ENCODE measurements around the gene CDH4. TPM values are rescaled to one million over a fixed set of nuclear protein-coding genes. Genes with fewer than 3 reads are reported as not detected.

Gene CDH4
- total RNA-seq, 4 donors from 2014 or later: 0.71 to 4.2 (median 2.9) TPM

DNA sequence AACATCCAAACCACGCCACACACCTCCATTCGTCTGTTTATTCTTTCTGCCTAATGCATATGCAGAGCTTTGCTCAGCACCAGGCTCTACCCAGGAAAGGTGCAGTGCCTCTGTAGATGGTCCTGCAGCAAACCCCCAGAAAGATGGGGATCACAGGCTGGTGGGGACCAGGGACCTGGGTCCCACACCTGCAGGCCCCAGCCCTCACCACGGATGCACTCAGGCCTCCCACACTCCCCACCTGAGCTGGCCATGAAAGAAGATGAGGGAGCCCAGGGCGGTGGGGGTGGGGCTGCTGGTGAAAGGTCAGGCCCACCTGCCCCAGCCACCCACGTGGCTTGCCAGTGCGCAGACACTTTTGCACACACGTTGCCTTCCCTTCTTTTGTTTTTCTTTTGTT lies 595.9 kb downstream of the CDH4 start:
- no peak for TF ChIP-seq CTCF (IDR thresholded peaks at IDR 0.05)
- intact Hi-C loops (cut with DNase I; ENCODE audit: low total_unique reads): no loop called here
- no peak overlapping the region for H3K4me3 ChIP-seq (ENCODE audit: low read depth, poor library complexity, severe bottlenecking)
- WGBS, 2 donors: 93 to 97% methylated on average over 7 of the region's 7 CpGs
- no peak for DNase-seq (ENCODE audit: low spot score in 2 of 2)

DNA sequence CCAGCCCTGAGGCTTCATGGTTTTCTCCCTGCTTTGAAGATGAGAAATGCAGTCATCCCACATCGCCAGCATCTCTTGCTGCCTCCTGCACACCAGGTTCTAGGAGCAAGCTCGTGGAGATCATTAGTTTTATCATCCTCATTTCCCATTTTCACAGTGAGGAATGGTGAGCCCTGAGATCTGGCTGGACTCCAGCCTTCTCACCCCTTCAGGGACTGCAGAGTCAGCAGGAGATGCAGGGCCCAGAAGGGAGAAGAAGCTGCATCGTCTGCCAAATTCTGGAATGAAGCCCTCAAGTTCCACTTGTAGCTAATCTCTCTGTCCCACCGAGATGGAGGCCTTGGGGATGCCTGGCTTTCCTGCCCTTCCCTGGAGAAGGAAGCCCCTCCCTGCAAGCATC lies 596.8 kb downstream of the CDH4 start:
- TF ChIP-seq CTCF (IDR thresholded peaks at IDR 0.05) (no peak), POLR2A (IDR thresholded peaks at IDR 0.05) (no peak)
- no peak overlapping the region for H3K4me3 ChIP-seq (ENCODE audit: low read depth, poor library complexity, severe bottlenecking)
- intact Hi-C loops (cut with DNase I; ENCODE audit: low total_unique reads): no loop called here
- no peak for DNase-seq (ENCODE audit: low spot score in 2 of 2)
- 49 to 52% methylated on average over 4 of the region's 4 CpGs for WGBS, 2 donors

- intact Hi-C loops (cut with DNase I; ENCODE audit: low total_unique reads): no loop called here
- WGBS, 2 donors: 90 to 94% methylated on average over 9 to 11 of the region's 11 CpGs
- H3K4me3 ChIP-seq (ENCODE audit: low read depth, poor library complexity, severe bottlenecking): no peak overlapping the region
- no peak for DNase-seq (ENCODE audit: low spot score in 2 of 2)
- no peak for TF ChIP-seq POLR2A (IDR thresholded peaks at IDR 0.05)
These were observed 597.3 kb downstream of the CDH4 start for GRCh38 chr20:61849376-61849775.

GRCh38 chr20:61849822-61850221 lies 597.8 kb downstream of the CDH4 start:
- intact Hi-C loops (cut with DNase I; ENCODE audit: low total_unique reads): no loop called here
- no peak overlapping the region for H3K4me3 ChIP-seq (ENCODE audit: low read depth, poor library complexity, severe bottlenecking)
- 82 to 83% methylated on average over 12 of the region's 12 CpGs for WGBS, 2 donors

DNA sequence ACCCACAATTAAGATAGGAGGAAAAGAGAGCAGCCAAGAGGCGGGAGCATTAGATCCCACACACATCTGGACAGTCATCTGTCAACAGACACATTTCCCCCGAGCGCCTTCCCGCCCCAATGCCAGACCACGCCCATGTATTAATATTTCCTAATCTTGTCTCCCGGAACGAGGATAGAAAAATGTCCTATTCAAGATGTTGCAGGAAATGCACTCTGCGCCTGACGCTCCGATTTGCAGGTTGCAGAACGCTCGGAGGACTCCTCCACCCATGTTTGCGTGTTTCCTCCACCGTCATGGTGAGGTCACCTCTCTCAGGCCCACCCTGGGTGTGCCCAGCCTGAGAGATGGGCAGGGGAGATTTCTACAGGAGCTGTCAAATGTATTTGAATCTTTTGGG lies 598.4 kb downstream of the CDH4 start:
- 32 to 36% methylated on average over 14 of the region's 14 CpGs for WGBS, 2 donors
- H3K4me3 ChIP-seq (ENCODE audit: low read depth, poor library complexity, severe bottlenecking): no peak overlapping the region
- DNase-seq (ENCODE audit: low spot score in 2 of 2): no peak
- intact Hi-C loops (cut with DNase I; ENCODE audit: low total_unique reads): no loop called here
- no peak for TF ChIP-seq CTCF (IDR thresholded peaks at IDR 0.05)

More at GRCh38 chr20:61849822-61850221, 597.8 kb downstream of the CDH4 start:
- no peak for TF ChIP-seq POLR2A (IDR thresholded peaks at IDR 0.05)
- TF ChIP-seq CTCF (IDR thresholded peaks at IDR 0.05): no peak
- no peak for DNase-seq (ENCODE audit: low spot score in 2 of 2)

- no peak overlapping the region for H3K4me3 ChIP-seq (ENCODE audit: low read depth, poor library complexity, severe bottlenecking)
- TF ChIP-seq CTCF (IDR thresholded peaks at IDR 0.05) (no peak), POLR2A (IDR thresholded peaks at IDR 0.05) (no peak)
- DNase-seq (ENCODE audit: low spot score in 2 of 2): no peak
- 61 to 65% methylated on average over 32 of the region's 32 CpGs for WGBS, 2 donors
- intact Hi-C loops (cut with DNase I; ENCODE audit: low total_unique reads): no loop called here
These were observed 599.2 kb downstream of the CDH4 start for GRCh38 chr20:61850926-61851900.
